ENCODE data around the gene PKMYT1. TPM values are rescaled to one million over a fixed set of nuclear protein-coding genes. Genes with fewer than 3 reads are reported as not detected.

The PKMYT1 gene
- total RNA-seq, 1 donor from 2014 or later: not detected

GRCh38 chr16:3003582-3004270 is 23.5 kb upstream of the PKMYT1 start:
- H3K36me3 ChIP-seq: no peaks in the 10 kb centered on the region
- peak; percentile 37 to 66 (median 48) for TF ChIP-seq CTCF (IDR thresholded peaks at IDR 0.05)
- no peak overlapping the region for H3K27ac ChIP-seq
- H3K27me3 ChIP-seq: peaks cover 10% of the 10 kb centered on the region
- peaks cover 0 to 4% of the 10 kb centered on the region in 2 donors for H3K4me1 ChIP-seq
- DNase-seq (ENCODE audit: low spot score in 2 of 2): peak; percentile 87 to 97
- intact Hi-C loops (cut with DNase I): loop anchor here (1.0 kb wide), 1 partner anchor 17 kb away; the partner anchor contains the start of gene TNFRSF12A
- peak overlapping the region in 1 of 2 donors; percentile 26 for H3K4me3 ChIP-seq
- no peaks in the 10 kb centered on the region for H3K9me3 ChIP-seq

GRCh38 chr16:3001316-3001715 is 21.1 kb upstream of the PKMYT1 start:
- Histone ChIP-seq H3K27me3 (peaks cover 10% of the 10 kb centered on the region), H3K4me3 (no peak overlapping the region)
- intact Hi-C loops (cut with DNase I): no loop called here

GRCh38 chr16:3000540-3000939 is 20.3 kb upstream of the PKMYT1 start:
- H3K9me3 ChIP-seq: no peaks in the 10 kb centered on the region
- H3K4me1 ChIP-seq: peaks cover 0 to 4% of the 10 kb centered on the region in 2 donors
- no peak overlapping the region for H3K27ac ChIP-seq
- no peak for TF ChIP-seq CTCF (IDR thresholded peaks at IDR 0.05)
- H3K27me3 ChIP-seq: peaks cover 5% of the 10 kb centered on the region
- DNase-seq (ENCODE audit: low spot score in 2 of 2): no peak
- H3K36me3 ChIP-seq: no peaks in the 10 kb centered on the region
- no peak overlapping the region for H3K4me3 ChIP-seq
- intact Hi-C loops (cut with DNase I): no loop called here

More at GRCh38 chr16:3001316-3001715, 21.1 kb upstream of the PKMYT1 start:
- Histone ChIP-seq H3K36me3 (no peaks in the 10 kb centered on the region), H3K4me1 (peaks cover 0 to 4% of the 10 kb centered on the region in 2 donors), H3K9me3 (no peaks in the 10 kb centered on the region), H3K27ac (no peak overlapping the region)
- no peak for TF ChIP-seq CTCF (IDR thresholded peaks at IDR 0.05)
- DNase-seq (ENCODE audit: low spot score in 2 of 2): no peak

- no peak for DNase-seq (ENCODE audit: low spot score in 2 of 2)
- Histone ChIP-seq H3K9me3 (no peaks in the 10 kb centered on the region), H3K4me3 (no peak overlapping the region), H3K27me3 (peaks cover 1% of the 10 kb centered on the region), H3K27ac (no peak overlapping the region), H3K4me1 (peaks cover 0 to 3% of the 10 kb centered on the region in 2 donors), H3K36me3 (no peaks in the 10 kb centered on the region)
- intact Hi-C loops (cut with DNase I): no loop called here
- no peak for TF ChIP-seq CTCF (IDR thresholded peaks at IDR 0.05)
These were observed 19.7 kb upstream of the PKMYT1 start for GRCh38 chr16:2999929-3000328.

GRCh38 chr16:2996298-2996697 is 16.1 kb upstream of the PKMYT1 start:
- Histone ChIP-seq H3K36me3 (no peaks in the 10 kb centered on the region), H3K4me3 (no peak overlapping the region), H3K27ac (no peak overlapping the region), H3K27me3 (no peaks in the 10 kb centered on the region), H3K9me3 (no peaks in the 10 kb centered on the region), H3K4me1 (no peaks in the 10 kb centered on the region)
- DNase-seq (ENCODE audit: low spot score in 2 of 2): no peak
- intact Hi-C loops (cut with DNase I): no loop called here
- TF ChIP-seq CTCF (IDR thresholded peaks at IDR 0.05): no peak
